Fibroblast of the aortic adventitia (primary cell): Measurements from ENCODE around the gene NRG3. TPM values are rescaled to one million over a fixed set of nuclear protein-coding genes. Genes with fewer than 3 reads are reported as not detected.
"Not testable (repeated sequence)": the region's sequence is repeated elsewhere in the genome, so short reads cannot be mapped to it uniquely, and the experiment has no call there.

Experiments
- DNase-seq: peaks from one replicate; pipeline ENCODE4 v3.0.0-alpha.2; 2010; ENCODE audit warnings: low read depth
- H3K4me3 ChIP-seq: 2 replicates; pipeline ENCODE4 v1.5.1; 2011; ENCODE audit warnings: low read depth, mild to moderate bottlenecking, control low read depth, low read length, moderate library complexity
- total RNA-seq: library from RNA; depleted of rRNA; stranded (reverse); fragments of >200 nt; gene quantifications from 2 replicates; pipeline ENCODE4 v1.2.3, GENCODE V29; 2012; ENCODE audit warnings: low replicate concordance
- TF ChIP-seq, protein P1 (sequence below): IDR thresholded peaks from 2 replicates; pipeline ENCODE4 v1.5.1; 2011; ENCODE audit warnings: mild to moderate bottlenecking, low read length, control low read depth, inconsistent platforms; ENCODE audit not compliant: insufficient read depth

The NRG3 gene
- total RNA-seq, 1 donor, result not detected

- H3K4me3 ChIP-seq, result no peak overlapping the region
- TF ChIP-seq, protein P1, sequence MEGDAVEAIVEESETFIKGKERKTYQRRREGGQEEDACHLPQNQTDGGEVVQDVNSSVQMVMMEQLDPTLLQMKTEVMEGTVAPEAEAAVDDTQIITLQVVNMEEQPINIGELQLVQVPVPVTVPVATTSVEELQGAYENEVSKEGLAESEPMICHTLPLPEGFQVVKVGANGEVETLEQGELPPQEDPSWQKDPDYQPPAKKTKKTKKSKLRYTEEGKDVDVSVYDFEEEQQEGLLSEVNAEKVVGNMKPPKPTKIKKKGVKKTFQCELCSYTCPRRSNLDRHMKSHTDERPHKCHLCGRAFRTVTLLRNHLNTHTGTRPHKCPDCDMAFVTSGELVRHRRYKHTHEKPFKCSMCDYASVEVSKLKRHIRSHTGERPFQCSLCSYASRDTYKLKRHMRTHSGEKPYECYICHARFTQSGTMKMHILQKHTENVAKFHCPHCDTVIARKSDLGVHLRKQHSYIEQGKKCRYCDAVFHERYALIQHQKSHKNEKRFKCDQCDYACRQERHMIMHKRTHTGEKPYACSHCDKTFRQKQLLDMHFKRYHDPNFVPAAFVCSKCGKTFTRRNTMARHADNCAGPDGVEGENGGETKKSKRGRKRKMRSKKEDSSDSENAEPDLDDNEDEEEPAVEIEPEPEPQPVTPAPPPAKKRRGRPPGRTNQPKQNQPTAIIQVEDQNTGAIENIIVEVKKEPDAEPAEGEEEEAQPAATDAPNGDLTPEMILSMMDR, result no peak
These were observed 1063.3 kb downstream of the NRG3 start for GRCh38 chr10:82938331-82938730.

GRCh38 chr10:82942286-82943099 is 1067.5 kb downstream of the NRG3 start:
- peak; percentile 61 for DNase-seq
- no peak overlapping the region for H3K4me3 ChIP-seq
- TF ChIP-seq, protein P1, result no peak

More at GRCh38 chr10:82938331-82938730, 1063.3 kb downstream of the NRG3 start:
- DNase-seq, result no peak

- TF ChIP-seq, protein P1, result no peak
- no peak overlapping the region for H3K4me3 ChIP-seq
- DNase-seq, result no peak
These were observed 1068.1 kb downstream of the NRG3 start for GRCh38 chr10:82943142-82943541.

DNA sequence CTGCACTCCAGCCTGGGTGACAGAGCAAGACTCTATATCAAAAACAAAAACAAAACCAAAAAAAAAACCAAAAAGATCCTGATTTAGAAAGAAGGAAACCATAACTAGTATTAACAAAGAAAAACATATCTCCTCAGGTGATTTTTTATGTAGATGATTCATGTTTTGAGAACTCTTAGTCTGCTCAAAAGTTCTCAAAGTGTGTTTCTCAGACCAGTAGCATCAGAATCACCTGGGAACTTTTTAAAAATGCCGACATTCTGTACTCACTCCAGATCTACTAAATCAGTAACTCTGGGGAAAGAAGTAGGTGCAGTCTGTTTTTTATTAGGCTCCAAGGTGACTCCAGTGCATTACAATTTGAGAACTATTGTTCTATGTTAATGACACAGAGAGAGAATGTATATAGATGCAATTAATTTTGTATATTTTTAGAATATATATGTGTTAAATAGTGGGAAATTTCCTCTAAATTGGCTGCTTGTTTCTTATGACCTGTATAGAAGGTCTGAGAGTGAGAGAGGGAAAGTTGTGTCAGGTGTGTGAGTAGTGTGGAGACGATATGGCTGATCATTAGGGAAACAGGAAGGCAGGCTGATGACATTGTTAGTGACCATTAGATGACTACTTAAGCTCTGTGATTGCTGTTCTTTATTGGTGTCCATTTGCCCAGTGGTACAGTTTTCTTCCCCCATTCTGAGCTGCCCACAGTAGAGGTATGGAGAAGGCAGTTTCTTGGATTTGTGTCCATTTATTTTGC is 1075.0 kb downstream of the NRG3 start:
- TF ChIP-seq, protein P1, result no peak
- H3K4me3 ChIP-seq, result no peak overlapping the region
- no peak for DNase-seq

- TF ChIP-seq, protein P1, result no peak
- H3K4me3 ChIP-seq, result no peak overlapping the region
- no peak for DNase-seq
These were observed 1078.3 kb downstream of the NRG3 start for GRCh38 chr10:82953331-82953730.

DNA sequence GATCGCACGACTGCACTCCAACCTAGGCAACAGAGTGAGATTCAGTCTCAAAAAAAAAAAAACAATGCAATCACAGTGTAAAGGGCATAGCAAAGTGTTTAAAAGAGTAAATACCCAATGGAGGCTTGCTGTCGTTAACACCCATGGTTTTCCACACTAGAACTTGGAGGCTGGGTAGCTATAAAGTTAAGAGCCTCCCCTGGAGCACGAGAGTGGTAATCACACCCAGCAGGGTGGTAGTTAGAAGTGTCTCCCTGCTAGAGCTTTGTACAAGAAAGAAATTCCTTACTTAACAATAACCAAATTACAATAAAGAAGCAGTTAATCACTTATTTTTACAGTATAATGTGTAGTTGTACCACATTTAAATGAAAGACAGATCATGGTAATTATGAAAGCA is 1078.9 kb downstream of the NRG3 start:
- no peak overlapping the region for H3K4me3 ChIP-seq
- no peak for DNase-seq
- TF ChIP-seq, protein P1, result no peak

DNA sequence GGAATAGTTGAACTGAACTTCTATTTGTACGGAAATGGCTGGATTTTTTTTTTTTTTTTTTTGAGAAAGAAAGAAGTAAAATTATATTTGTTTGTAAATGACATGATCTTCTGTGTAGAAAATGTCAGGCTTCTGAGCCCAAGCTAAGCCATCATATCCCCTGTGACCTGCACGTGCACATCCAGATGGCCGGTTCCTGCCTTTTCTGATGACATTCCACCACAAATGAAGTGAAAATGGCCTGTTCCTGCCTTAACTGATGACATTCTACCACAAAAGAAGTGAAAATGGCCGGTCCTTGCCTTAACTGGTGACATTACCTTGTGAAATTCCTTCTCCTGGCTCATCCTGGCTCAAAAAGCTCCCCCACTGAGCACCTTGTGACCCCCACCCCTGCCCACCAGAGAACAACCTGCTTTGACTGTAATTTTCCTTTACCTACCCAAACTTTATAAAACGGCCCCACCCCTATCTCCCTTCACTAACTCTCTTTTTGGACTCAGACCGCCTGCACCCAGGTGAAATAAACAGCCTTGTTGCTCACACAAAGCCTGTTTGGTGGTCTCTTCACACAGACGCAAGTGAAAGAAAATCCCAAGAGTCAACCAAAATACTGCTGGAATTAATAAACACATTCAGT is 1085.5 kb downstream of the NRG3 start:
- DNase-seq, result not testable (repeated sequence)

More for the DNA sequence above, 1085.5 kb downstream of the NRG3 start:
- not testable (repeated sequence) for H3K4me3 ChIP-seq
